HG02763 (cell line): ENCODE measurements around the gene FHIT.

ENCODE experiments used
- ATAC-seq: cut with Tn5 transposase; IDR thresholded peaks from one replicate; pipeline ENCODE4 v1.9.1; 2021; ENCODE audit warnings: mild to moderate bottlenecking, moderate library complexity; ENCODE audit not compliant: unreplicated experiment

Gene FHIT

DNA sequence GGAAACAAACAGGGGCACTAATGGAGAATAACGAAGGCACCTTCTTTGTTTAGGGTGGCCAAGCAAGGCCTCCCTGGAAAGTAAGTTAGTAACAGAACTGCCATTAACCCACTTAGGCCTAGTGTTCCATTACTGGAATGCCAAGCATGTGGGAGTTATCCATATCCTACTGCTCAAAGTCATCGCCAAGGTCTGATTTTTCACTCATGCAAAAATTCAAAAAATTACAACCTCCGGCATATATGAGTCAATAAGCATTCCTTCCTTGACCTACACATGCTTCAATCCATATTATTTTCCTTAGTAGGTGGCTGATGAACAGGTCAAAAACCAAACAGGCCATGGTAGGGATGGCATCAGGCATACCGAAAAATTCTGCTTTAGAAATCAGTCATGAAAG lies 1097.2 kb downstream of the FHIT start:
- no peak for ATAC-seq

DNA sequence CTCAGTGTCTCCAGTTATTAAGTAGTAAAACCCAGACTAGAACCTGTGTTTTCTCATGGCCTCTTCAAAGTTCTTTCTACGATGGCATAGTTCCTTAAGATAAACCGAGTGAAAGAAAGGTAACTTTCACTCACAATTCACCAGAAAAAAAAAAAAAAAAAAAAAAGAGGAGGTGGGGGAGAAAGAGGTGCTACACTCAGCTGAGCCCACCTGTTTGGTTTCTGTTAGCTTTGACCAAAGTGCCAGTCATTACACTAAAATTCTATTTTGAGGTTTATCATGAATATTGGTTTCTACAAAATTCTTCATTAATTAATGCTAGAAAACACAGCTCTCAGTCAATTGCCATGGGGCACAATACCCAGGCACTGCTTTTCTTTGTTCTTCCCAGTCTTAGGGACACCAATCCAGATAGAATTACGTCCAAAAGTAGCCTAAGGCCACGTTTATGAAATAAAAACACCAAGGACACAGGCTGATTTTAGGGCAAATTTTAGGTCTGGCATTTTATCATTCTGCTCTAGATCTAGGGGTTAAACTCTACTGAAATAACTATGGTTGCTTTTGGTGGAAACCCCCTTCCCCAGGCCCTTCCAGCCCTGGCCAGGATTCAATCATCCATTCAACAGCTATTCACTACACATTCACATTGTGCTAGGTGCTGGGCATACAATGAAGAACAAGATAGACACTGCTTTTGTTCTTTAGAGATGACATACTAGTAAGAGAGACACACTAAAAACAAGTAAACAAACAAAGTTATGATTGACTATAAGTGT lies 1097.8 kb downstream of the FHIT start:
- no peak for ATAC-seq

DNA sequence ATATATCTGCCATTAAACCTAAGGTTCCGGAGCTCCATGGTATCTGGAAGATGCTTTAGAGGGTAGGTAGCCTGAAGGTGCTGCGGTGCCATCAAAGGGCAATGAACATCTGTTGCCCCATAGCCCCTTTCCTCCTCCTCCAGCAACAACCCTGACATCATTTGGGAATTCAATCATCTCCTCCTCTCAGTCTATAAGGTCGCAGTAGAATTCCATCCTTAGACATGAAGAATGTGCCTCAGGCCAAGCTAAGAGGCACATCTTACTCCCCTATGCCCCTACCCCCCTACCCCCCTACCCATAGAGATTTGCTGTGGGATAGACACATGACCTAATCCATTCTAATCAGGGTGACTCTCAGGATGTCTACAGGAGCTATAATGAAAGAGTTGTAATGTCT lies 1101.8 kb downstream of the FHIT start:
- ATAC-seq = no peak

DNA sequence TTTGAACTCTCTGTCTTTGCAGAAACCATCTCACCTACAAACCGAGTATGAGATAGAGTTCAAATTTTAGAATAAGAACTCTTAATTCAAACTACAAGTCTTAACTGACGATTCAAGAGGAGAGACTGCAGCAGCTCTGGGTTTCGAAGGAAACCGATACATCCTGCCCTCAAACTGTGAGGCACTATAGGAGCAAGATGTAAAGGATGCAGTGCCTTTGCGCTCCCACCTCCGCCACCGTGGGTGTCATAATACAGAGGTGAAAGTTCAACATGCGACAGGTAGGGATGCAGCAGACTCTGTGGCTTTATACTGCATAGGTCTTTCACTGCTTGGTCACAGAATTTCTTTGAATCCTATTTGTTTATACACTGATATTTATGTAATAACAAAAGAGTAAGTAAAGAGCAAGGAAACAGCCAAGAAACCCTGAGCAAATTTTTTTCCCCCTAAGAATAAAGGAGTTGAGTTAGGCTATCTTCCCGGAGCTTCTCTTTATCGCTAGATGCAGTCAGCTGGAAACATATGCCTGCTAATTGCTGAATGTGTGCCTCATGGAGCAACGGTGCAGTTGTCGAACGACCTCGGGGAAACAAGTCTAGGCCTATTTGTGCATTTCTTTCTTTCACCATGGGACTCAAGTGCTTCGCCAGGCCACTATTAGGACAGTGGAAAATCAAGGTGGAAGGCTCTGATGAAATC lies 1103.9 kb downstream of the FHIT start:
- ATAC-seq = no peak

DNA sequence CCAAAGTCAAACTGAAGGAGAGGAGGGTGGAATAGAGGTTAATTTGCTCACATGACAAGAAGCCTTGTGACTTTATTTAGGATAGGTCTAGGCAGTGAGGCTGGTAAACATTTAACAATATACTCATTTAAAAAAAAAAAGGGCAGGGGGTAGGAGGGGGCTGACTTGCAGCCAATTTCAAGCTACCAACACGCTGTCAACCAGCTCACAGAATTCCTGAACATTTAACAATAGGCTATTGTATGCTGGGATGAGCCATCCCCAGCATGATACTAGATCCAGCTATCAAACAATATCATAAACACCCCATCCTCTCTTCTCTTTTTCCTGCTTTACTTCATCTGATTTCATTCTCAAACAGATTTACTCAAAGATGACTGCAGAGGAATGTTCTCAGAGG lies 1105.1 kb downstream of the FHIT start:
- ATAC-seq = no peak

DNA sequence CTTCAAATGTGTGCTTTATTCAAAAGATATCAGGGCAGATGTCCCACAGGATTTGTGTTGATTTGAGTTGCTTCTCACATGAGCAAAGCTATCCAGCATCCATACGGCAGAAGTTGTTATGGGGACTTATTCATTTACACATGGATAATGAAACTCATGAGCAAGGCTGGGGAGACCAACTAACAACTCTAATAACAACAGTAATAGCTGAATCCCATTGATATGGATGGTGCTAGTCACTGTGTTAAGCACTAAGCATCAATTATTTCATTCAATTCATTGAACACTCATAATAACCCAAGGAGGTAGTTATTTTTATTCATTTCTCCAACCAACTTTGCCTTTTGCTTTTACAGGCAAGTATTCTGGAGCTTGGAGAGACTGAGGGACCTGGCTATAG lies 1107.2 kb downstream of the FHIT start:
- ATAC-seq = no peak

DNA sequence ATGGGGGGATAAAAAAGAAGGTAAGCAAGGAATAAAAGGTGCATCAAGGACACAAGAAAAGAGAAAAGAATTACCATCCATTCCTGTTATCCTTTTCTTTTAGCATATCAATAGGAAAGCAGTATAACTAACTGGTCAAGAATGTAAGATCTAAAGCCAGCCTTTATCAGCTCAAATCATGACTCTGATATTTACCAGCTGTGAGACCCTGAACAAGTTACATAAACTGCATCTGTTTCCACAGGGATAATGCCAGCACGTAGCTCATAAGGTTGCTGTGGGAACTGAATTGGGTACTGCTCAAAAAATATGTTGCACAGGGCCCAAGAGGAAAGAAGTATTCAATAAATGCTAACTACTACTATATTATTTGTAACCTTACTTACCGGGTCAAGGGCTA lies 1109.2 kb downstream of the FHIT start:
- ATAC-seq = no peak

DNA sequence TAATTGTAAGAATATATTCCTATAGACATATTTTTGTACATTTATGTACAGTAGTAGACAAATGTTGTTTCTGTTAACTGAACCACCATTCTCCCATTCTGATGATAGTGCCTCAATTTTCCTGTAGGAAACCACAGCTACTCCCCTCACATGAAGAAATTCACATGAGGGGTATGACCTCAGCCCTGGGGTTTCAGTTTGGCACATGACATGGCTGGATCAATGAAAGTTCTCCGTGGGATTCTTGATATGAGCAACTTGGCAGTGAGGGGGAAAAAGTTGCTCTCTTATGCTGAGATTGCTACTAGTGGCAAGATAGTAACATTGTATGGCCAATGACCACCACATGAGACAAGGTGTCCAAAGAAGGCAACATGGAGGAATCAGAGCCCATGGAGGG lies 1111.1 kb downstream of the FHIT start:
- ATAC-seq = no peak

DNA sequence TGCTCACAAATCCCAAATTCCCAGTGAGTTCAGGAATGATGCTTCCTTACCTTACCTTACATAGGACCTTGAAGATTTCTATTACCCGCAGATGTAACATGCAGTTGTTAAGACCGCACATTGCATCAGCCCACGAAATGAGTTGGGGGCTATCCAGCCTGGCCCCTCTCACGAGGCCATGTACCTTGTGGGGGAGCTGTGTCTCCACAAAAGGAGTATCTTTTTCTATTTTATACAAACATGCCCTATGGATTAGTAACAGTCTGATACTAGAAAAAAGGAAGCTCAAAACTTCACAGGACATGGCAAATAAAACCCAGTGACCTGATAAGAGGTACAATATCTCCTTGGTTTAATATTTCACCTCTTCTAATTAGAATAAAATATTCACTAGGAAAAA lies 1114.7 kb downstream of the FHIT start:
- ATAC-seq = no peak

DNA sequence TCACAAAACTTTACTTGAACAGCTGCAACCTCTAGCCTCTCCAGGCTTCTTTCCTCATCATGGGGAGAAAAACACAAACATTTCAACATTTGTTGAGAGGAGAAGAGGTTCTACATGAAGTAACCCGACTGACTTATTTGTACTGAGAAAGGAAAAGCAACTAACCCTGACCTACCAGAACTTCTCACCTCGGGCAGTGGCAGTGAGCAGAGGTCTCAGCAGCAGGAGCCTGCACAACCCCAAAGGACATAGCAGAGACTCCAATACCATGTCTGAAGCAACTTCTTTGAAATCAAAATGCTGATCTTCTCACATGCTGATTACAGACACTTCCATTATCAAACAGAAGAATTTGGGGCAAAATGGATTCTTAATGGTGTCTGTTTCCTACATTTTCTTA lies 1115.8 kb downstream of the FHIT start:
- no peak for ATAC-seq

DNA sequence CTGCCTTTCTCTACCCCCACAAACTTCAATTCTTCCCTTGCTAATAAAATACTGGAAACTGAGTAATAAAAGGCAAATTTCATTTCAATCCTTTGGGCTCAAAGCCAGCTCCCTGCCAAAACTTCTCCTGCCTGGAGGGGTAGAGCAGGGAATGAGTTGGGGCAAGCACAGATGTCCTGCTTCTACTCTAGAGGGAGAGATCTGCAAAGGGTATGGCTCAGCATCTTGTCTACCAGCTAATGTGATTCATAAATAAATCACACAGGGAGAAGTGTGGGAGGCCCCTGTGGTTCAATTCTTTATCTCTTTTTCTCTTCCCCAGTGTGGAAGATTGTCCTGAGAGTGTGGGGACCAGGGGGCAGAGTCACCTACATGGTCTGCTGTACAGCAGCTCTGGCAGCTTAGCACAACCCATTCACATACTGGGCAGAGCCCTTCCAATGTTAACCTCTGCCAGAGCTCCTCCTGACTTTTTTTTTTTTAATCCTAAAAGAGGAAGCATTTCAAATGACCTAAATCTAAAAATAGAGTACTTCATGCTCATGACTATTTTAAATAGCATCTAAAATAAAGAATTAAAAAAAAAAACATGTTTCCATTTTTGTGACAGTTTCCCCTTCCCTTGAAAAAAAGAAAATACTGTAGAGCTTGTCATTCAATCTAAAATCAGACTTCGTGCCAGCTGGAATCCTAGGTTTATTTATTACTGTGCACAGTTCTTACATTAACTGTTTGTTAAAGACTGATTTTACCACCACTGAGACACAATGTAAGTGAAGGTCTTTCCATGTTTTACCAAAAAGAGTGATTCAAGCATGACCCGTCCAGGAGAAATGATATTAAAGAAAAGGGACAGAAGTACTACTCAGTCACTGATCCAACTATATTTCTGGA lies 1117.7 kb downstream of the FHIT start:
- ATAC-seq = no peak

DNA sequence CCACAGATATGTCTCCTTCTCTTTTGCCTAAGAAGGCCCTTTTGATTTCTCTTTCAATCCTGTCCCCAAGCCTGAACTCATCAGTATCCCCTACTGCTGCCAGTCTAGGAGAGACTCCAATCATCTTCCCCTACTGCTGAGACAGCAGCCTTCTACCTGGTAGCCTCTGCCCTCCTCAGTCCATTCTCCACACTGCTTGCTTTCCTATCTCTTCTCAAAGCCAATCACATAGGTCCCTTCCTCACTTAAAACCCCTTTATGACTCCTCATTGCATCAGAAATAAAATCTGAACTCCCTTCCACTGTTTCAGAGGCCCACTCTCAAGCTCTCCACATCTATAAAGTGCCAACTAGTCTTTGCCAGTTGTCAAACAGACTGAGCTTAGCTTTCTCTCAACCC lies 1119.6 kb downstream of the FHIT start:
- ATAC-seq = no peak

DNA sequence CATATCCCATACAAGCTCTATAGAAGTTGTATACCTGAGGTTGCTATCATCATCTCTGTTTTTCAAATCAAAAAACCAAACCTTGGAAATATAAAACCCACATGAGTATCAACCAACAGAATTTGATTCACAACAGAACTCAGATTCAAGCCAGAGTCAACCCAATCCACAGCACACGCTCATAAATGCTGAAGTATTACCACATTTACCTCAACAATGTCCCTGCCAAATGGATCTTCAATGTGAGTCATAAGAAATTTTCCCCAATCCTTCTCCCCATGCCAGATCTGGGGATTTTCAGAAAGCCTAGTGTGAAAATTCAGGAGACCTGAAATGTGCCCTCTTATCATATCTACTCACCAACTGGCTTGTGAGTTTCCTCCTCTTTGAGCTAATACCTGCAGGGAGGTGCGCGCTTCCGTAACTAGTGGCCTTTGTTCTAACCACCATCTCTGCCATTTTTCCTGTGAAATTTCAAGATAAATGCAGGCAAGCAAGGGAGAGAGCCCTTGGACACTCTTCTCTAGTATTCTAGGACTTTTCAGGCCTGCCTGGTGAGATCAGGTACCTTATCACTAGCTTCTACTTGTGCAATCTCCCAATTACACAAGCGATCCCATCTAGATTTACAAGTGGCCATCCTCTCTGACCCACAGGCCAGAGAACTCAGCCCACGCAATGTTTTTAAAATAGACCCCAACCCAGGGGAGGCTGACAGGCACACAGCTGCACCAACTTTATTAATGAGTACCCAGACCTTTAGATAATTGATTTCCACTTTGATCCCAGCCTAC lies 1124.5 kb downstream of the FHIT start:
- ATAC-seq = no peak

DNA sequence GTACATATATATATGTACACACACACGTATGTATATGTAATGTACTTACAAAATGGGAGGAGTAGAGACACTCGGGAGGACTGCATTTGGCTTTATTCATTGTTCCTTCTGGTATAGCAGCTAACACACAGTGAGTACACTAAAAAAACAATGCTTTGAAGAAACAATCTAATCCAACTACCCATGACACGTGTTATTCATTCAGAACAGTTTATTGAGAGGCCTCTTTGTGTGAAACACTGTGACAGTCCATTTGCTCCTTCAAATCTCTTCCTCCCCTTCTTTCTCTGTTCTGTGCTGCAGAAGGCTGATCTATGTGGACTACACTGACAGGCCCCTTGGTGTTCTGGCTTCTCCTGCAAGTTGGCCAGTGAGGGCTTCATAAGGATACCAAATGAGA lies 1125.6 kb downstream of the FHIT start:
- no peak for ATAC-seq

DNA sequence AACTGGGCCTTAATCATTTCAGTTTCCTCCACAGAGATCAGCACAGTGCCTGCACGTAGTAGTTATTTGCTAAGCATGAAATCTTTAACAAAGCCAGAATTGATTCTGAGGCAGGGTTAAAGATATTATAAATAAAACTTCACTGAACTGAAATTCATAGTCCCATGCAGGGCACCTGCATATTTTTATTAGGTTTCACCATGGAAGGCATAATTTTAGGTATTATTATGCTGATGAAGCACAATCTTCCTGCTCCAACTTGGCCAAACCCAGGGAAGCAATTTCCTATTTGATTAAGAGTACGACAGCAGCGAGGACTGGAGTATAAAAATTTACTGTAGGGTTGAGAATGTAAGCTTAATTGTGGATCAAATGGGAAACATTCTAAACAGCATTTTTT lies 1131.0 kb downstream of the FHIT start:
- no peak for ATAC-seq

DNA sequence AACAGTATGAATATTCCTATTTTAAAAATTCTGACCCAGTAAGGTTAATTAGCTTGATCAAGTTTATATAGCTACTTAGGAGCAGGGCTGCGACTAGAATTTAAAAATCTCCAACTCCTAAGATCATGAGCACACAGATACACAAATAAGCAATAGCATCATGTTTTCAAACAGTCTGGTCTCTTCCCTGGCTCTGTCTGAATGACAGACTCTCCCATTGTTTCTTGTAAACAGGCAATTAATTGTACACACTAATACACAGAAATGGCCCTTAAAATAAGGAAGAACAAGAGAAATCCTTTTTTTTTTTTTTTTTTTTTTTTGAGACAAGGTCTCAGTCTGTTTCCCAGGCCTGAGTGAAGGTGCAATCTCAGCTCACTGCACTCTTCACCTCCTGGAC lies 1137.1 kb downstream of the FHIT start:
- no peak for ATAC-seq

DNA sequence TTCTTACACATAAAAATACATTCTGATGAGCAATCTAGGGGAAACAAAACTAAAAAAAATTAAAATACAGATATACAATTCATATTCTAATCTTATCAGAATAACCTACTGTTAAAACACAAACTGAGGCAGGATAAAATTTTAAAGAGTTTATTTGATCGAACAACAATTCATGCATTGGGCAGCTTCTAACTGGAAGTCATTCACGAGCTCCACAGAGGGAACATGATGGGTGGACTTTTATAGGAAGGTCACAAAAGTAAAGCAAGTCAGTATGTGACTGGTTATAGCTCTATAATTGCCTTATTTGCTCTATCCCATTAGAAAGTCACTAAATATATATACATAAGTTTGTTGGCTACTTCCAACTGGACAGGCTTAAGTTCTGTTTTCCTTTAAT lies 1144.0 kb downstream of the FHIT start:
- ATAC-seq = no peak

DNA sequence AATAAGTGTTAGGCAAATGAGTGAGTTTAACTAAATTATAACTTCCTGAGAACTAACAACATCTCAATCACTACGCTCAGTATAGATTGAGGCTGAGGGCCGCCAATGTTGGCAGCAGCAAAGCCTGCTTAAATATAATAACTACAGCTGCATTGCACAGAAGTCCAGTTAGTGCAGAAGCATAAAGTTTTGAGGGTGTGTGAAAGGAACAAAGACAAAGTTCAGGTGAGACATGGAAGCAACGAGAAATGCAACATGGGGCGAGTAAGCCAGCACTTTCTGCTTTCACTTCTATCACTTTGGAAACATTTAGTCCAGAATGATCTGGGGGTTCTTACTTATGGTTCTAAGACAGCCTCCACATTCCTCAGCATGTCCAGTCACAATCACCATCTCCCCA lies 1149.1 kb downstream of the FHIT start:
- ATAC-seq = no peak

DNA sequence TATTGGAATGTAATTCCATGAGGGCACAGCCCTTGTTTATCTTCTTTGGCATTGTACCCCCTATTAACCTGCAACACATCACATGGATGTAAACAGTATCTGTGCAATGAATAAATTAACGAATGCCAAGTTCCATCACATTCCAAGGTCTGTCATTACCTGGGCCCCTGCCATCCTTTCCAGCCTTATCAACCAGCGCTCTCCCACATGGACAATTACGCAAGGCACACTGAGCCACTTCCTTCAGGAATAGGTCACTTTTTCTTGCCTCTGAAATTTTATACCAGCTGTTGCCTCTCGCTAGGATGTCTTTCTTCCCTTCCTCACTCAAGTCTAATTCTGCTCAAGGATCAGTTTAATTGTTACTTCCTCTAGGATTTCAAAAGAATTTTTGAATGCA lies 1149.6 kb downstream of the FHIT start:
- no peak for ATAC-seq

DNA sequence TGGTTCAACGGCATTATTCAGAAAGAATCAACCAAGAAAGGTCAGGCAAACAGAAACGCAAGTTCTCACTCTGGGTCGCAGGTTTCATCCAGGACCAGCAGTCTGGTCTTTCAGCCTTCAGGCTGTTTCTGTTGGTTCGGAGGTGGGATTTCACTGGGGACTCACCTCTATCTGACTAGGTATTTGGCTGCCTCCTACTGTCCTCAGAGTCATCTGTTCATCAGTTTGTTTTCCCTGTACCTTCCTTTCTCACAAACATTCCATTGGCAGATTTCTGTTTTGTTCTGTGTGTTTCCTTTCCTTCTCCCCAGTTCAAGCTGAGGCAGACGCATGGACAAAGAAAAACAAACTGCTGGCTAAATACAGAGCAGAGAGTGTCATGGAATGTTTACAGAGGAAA lies 1154.8 kb downstream of the FHIT start:
- ATAC-seq = no peak

DNA sequence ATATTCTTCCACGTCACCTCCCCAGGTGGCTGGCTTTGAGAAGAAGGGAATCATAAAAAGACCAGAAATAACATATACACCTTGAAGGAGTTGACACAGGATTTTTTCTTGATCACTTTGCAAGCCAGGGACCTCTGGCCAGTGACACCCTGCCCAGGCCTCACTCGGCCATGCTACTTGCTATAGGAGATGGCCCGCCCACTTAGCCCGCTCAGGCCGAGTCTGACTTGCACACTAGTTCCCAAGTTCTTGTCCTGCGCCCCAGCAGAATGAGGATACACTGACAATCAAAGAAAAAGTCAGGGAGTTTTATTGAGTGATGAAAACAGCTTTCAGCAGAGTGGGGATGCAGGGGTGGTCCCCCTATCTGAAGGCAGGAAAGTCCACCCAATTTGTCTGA lies 1155.3 kb downstream of the FHIT start:
- no peak for ATAC-seq
